Gastroesophageal sphincter (tissue), 3 donors: ENCODE results near the gene SF3B5.

Experiments
- POLR2AphosphoS5 ChIP-seq: sonication (generic); formaldehyde crosslinking; IDR thresholded peaks from one replicate; pipeline ENCODE4 v1.6.1; 2017; ENCODE audit warnings: antibody characterized with exemption
- TF ChIP-seq, protein P1 (sequence below), 4 experiments: fragments of 200-600 bp in 2 of 4; fragments of 450-650 bp in 2 of 4; sonication (generic) in 1 of 4; IDR thresholded peaks; one replicate each; pipeline ENCODE4 v1.5.1; 2017 to 2019; ENCODE audit warnings: antibody characterized with exemption in 4 of 4, mild to moderate bottlenecking in 2 of 4, moderate library complexity in 2 of 4

DNA sequence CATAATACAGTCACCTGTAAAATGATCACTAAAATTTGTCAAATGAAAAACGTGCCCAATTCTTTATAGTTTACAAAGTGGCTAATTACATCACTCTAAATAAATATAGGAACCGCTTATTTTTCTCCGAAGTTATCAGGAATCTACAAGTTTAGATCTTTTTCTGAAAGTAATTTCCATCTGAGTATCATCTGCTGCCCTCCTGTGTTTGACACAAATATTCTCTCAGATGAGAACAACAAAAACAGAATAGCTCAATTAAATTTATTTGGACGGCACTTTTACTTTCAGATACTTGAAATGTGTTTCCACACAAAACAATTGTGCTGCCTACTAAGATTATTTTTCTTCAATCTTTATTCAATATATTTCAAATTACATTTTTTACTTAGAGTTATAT, 5.0 kb downstream of the SF3B5 start:
- TF ChIP-seq POLR2AphosphoS5, result no peak
- TF ChIP-seq, protein P1, sequence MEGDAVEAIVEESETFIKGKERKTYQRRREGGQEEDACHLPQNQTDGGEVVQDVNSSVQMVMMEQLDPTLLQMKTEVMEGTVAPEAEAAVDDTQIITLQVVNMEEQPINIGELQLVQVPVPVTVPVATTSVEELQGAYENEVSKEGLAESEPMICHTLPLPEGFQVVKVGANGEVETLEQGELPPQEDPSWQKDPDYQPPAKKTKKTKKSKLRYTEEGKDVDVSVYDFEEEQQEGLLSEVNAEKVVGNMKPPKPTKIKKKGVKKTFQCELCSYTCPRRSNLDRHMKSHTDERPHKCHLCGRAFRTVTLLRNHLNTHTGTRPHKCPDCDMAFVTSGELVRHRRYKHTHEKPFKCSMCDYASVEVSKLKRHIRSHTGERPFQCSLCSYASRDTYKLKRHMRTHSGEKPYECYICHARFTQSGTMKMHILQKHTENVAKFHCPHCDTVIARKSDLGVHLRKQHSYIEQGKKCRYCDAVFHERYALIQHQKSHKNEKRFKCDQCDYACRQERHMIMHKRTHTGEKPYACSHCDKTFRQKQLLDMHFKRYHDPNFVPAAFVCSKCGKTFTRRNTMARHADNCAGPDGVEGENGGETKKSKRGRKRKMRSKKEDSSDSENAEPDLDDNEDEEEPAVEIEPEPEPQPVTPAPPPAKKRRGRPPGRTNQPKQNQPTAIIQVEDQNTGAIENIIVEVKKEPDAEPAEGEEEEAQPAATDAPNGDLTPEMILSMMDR (IDR thresholded peaks at IDR 0.05), result no peak
